ENCODE data around the gene ALDOB.

The ALDOB gene

DNA sequence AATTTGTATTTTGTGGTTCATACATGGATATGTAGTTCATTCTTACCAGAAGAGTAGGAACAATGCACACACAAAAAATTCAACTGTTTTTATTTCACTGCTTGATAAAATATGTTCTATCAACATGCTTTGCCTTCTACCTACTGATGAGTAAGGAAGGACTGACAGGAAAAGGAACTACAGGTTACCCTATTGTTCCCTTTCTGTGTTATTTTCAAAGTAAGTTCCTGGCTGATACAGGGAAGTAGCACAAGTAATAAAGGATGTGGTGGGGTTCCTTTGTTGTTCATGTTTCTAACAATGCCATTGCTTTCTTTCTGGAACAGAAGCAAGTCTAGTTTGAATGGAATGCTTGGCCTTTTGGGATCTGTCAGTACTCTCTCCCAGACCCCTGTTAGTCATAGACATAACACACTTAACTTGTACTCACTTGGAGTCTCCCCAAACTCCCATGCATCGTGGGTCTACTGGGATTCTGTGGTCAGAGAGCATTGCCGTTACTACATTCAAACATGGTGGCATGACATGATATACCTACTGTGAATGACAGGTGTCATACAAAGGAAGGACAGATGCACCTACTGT, 20.2 kb upstream of the ALDOB start:
- no peak for DNase-seq

DNA sequence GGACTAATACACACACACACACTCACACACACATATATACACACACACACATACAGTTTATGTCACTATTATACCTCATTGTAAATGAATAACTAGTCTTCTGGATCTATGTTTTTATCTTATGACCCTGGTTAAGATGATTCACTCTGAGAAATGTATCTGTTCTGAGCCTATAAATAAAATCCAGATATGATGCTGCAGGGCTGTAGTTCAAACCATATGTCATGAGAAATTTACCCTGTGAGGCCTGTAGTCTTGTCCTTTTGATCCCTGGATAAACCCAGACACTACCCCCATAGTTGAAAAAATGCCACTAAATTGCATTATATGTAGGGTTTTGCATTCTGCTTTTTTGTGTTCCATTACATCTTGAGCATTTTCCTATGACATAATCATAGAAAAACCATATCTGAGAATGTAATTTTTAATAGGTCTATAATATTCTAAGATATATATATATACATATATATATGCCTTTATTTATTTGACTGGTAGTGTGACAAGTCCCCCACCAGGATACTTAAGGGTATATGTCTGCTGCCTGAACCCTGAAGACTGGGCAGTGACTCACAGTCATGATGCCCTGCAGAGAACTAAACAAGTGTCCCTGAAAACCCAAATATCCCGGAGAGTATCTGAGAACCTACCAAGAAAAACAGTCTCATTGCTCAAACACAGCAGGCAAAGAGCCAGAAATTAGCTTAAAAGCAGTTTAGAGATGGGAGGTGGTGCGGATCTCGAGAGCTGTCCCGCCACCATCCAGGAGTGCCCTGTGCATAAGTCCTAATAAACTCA, 18.4 kb upstream of the ALDOB start:
- DNase-seq: no peak

GRCh38 chr9:101451498-101451897, 15.9 kb upstream of the ALDOB start:
- DNase-seq: no peak

- DNase-seq: no peak
Observed at GRCh38 chr9:101450931-101451330, 15.4 kb upstream of the ALDOB start.

- DNase-seq: peak; percentile 69
Observed at GRCh38 chr9:101449071-101449721, 13.6 kb upstream of the ALDOB start.

DNA sequence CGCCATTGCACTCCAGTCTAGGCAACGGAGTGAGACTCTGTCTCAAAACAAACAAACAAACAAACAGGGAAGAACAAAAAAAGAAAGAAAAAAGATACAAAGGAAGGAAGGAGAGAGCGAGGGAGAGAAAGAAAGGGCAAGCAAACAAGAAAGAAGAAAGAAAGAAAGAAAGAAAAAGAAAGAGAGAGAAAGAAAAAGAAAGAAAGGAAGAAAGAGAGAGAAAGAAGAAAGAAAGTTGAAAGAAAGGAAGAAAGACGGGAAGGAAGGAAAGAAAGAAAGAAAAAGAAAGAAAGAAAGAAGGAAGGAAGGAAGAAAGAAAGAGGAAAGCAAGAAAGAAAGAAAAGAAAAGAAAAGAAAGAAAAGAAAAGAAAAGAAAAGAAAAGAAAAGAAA, 13.1 kb upstream of the ALDOB start:
- DNase-seq: no peak

DNA sequence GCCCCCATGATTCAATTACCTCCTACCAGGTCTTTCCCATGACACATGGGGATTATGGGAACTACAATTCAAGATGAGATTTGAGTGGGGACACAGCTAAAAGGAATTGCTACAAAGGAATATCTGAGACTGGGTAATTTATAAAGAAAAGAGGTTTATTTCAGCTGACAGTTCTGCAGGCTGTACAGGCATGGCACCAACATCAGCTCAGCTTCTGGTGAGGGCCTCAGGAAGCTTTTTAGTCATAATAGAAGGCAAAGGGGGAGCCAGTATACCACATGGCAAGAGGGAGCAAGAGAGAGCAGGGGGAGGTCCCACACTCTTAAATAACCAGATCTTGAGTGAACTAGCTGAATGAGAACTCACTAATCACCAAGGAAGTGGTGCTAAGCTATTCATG, 11.2 kb upstream of the ALDOB start:
- DNase-seq: no peak

DNA sequence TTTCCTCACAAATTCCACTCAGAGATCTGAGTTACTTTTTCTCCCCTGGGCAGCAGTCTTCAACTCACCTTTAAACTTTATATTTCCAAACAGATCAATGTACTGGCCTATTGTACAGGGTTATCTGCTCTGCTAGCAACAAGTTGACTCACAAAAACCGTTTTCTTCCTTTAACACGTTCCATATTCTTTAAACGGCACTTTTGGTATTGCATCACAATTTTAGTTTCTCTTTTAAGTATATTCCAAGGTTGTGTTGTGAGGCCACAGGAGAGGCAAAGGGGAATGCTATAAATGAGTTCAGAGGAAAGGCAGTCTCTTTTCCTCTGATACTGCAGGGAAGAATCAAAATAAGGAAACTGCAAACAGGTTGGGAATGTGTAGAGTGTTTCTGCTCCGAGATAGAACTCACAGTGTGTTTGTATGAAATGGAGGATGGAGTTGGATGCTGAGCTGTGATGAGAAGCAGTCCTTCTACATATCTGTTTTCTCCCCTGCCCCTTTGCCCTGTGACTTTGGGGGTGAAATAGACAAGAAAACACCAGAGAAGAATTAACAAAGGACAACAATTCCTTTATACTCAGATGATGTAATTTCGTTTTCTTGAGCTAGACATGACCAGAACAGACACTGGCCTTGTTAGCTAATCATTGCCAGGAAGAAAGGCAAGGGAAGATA, 9.9 kb upstream of the ALDOB start:
- no peak for DNase-seq

- peak; percentile 64 for DNase-seq
Observed at GRCh38 chr9:101443364-101443771, 7.8 kb upstream of the ALDOB start.

DNA sequence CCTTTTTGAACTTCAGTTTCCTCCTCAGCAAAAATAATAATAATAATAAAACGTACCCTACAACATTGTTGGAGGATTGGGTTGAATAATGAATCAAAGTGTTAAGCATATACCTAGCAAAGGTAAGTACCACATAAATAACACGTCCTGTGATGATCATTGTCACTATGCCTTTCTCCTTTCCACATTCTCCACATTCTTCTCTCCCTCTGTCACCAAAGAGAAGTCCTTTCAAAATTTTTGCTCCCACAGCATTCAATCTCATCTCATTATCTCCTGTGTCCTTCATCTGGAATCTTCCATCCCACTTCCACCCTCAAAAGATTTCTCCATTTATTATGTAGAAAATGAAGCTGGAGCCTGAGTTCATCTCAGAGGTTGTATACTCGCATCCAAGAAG, 7.2 kb upstream of the ALDOB start:
- no peak for DNase-seq

DNA sequence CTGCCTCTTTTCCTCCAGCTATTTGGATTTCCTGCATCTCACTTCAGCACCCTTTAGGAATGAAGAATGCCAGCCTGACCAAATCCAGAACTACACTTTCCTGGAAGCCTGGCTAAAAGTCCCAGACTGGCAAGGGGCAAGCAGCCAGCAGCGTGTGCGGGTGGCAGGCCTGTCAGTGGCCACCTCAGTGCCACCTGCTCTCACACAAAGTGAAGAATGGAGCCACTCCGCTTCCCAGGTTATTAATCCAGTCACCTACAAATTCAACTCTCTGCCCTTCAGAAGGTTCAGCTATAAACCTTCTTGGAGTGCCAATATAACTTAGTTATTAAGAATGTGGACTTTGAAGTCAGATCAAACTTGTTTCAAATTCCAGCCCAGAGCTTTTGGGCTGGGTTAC, 6.7 kb upstream of the ALDOB start:
- no peak for DNase-seq

GRCh38 chr9:101440714-101441230, 5.2 kb upstream of the ALDOB start:
- DNase-seq: no peak

DNA sequence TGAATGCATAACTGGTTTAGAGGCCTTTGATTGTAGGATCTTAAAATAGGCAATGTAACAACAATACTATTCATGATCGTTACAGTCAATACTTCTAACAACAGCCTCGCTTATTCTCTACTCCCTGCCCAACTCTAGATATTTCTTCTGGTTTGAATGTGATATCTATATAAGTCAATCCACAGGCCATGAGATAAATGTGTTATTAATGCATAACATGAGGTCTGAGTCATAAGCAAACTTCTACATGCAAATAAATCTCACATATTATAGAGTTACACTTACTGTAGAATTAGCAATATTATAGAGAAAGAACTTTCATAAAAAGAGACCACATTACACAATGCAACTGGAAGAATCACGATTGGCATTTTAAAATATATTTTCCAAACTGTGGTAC, 2.9 kb upstream of the ALDOB start:
- DNase-seq: no peak

- DNase-seq: no peak
Observed at GRCh38 chr9:101437806-101438232, 2.2 kb upstream of the ALDOB start.

- DNase-seq: no peak
Observed at GRCh38 chr9:101434998-101435397, 576 bp downstream of the ALDOB start.

GRCh38 chr9:101433229-101433628, 2.3 kb downstream of the ALDOB start:
- no peak for DNase-seq

GRCh38 chr9:101432740-101433139, 2.8 kb downstream of the ALDOB start:
- no peak for DNase-seq

DNA sequence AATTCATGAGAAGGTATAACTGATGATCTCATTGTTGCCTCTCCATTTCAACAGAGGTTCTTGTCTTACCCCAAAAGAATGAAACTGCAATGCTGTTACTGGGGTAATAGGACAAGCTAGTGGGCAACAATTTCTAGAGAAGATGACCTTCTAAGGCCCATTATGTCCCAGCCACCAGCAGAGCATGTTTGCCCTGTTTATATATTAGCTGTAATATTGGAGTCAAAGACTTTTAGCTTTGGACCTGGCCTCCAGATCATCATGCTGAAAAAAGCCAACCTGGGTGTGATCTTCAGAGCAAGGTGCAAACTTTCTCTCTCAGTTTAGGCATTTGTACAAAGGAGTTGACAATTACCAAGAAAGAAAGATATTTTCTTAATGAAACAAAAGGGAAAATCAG, 3.4 kb downstream of the ALDOB start:
- DNase-seq: no peak

- no peak for DNase-seq
Observed at GRCh38 chr9:101429736-101430135, 5.8 kb downstream of the ALDOB start.

- no peak for DNase-seq
Observed at GRCh38 chr9:101428909-101429308, 6.7 kb downstream of the ALDOB start.

GRCh38 chr9:101427957-101428655, 7.5 kb downstream of the ALDOB start:
- no peak for DNase-seq

DNA sequence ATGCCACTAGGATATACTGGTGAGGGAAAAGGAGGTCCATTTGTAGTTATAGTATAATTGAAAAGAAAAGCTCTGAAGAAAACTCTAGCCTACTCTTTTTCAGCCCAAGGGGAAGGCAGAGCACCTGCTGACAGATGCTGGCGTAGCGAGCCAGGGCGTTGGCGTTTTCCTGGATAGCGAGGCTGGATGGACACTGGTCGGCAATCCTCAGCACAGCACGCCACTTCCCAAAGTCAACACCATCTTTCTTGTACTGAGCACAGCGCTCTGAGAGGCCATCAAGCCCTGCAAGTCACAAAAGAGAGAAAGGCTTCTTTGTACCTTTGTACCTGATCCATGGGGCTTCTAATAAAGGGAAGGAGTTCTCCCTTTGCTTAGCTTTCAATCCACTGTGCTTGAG, 8.2 kb downstream of the ALDOB start:
- DNase-seq: no peak

- no peak for DNase-seq
Observed at GRCh38 chr9:101421653-101422065, 13.9 kb downstream of the ALDOB start.
